Activated T-helper 2 cell treated with anti-CD3 and anti-CD28 coated beads, Interferon-gamma antibody, Interleukin-2, Interleukin-4, amounts not matched to agents 10 μg/mL and 5 μg/mL and 100 μg/mL, durations not matched to agents 14 hours and 24 hours and 36 hours (primary cell): Measurements from ENCODE around the gene TMEM271. TPM values are rescaled to one million over a fixed set of nuclear protein-coding genes. Genes with fewer than 3 reads are reported as not detected.

ENCODE experiments used
- DNase-seq: peaks from one replicate; pipeline ENCODE4 v3.0.0; 2021; ENCODE audit warnings: low spot score
- H3K27ac Mint-ChIP-seq: one replicate; pipeline ENCODE4 v1.8.0; 2021; ENCODE audit warnings: mixed read lengths
- H3K27me3 Mint-ChIP-seq: one replicate; pipeline ENCODE4 v1.8.0; 2021; ENCODE audit warnings: low read depth, mixed read lengths
- H3K36me3 Mint-ChIP-seq: one replicate; pipeline ENCODE4 v1.8.0; 2021; ENCODE audit warnings: low read depth, mixed read lengths
- H3K4me1 Mint-ChIP-seq: one replicate; pipeline ENCODE4 v1.8.0; 2021; ENCODE audit warnings: low read depth, mixed read lengths
- H3K4me3 Mint-ChIP-seq: one replicate; pipeline ENCODE4 v1.8.0; 2021; ENCODE audit warnings: low read depth, mild to moderate bottlenecking, moderate library complexity, mixed read lengths
- H3K9me3 Mint-ChIP-seq: one replicate; pipeline ENCODE4 v1.8.0; 2021; ENCODE audit warnings: mixed read lengths
- intact Hi-C: fragments of 100-400 bp; cut with micrococcal nuclease; formaldehyde crosslinking; loops from one replicate; pipeline ENCODE4 v1.15.1; 2023
- total RNA-seq: library from RNA; stranded (reverse); gene quantifications from 2 replicates; pipeline ENCODE4 v1.2.3, GENCODE V29; 2022

The TMEM271 gene
- total RNA-seq, 1 donor from 2014 or later, result not detected

- no peak for DNase-seq
- intact Hi-C loops, result no loop called here
- Mint-ChIP-seq H3K4me1 (no peaks in the 10 kb centered on the region), H3K27me3 (peaks cover 9% of the 10 kb centered on the region), H3K27ac (no peak overlapping the region), H3K9me3 (peaks cover 6% of the 10 kb centered on the region), H3K4me3 (no peak overlapping the region), H3K36me3 (no peaks in the 10 kb centered on the region)
Measured at GRCh38 chr4:617644-618641, 41.8 kb upstream of the TMEM271 start.

- Mint-ChIP-seq H3K27me3 (peaks cover 9% of the 10 kb centered on the region), H3K36me3 (no peaks in the 10 kb centered on the region), H3K27ac (no peak overlapping the region), H3K4me3 (no peak overlapping the region), H3K4me1 (no peaks in the 10 kb centered on the region), H3K9me3 (peaks cover 6% of the 10 kb centered on the region)
- DNase-seq, result no peak
- intact Hi-C loops, result no loop called here
Measured at GRCh38 chr4:616911-617643, 41.0 kb upstream of the TMEM271 start.

DNA sequence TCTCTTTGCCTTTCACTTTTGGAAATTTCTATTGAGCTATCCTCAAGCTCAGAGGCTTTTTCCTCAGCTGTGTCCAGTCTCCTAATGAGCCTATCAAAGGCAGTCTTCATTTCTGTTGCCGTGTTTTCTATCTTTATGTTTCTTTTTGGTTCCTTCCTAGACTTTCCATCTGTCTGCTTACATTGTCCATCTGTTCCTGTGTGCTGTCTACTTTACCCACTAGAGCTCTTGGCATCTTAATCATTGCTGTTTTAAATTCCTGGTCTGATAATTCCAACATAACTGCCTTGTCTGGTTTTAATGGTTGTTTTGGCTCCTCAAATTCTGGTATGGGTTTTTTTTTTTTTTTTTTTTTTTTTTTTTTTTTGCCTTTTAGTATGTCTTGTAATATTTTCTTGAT is 40.0 kb upstream of the TMEM271 start:
- intact Hi-C loops, result no loop called here
- H3K36me3 Mint-ChIP-seq, result no peaks in the 10 kb centered on the region
- no peak overlapping the region for H3K27ac Mint-ChIP-seq
- peaks cover 9% of the 10 kb centered on the region for H3K27me3 Mint-ChIP-seq
- H3K9me3 Mint-ChIP-seq, result peaks cover 6% of the 10 kb centered on the region
- H3K4me1 Mint-ChIP-seq, result no peaks in the 10 kb centered on the region
- no peak for DNase-seq
- H3K4me3 Mint-ChIP-seq, result no peak overlapping the region

DNA sequence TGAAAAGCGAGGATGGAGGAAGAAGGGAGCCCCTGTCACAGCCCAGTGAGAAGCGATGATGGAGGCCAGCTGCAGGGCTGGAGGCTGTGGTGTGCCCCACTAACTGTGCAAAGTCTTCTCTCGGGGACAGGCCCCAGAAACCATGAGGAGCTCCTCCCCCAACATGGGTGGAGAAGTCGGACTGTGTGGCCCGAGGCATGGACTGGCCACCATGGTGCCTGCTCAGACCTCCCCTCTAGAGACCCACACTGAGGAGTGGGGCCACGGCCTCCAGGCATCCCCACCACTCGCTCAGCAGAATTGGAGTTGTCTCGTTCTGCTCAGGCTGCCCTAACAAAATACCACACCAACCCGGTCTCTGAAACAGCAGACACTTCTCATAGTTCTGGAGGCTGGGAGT is 37.0 kb upstream of the TMEM271 start:
- no peak overlapping the region for H3K4me3 Mint-ChIP-seq
- H3K27me3 Mint-ChIP-seq, result peaks cover 12% of the 10 kb centered on the region
- intact Hi-C loops, result no loop called here
- H3K9me3 Mint-ChIP-seq, result peaks cover 10% of the 10 kb centered on the region
- no peaks in the 10 kb centered on the region for H3K36me3 Mint-ChIP-seq
- H3K4me1 Mint-ChIP-seq, result no peaks in the 10 kb centered on the region
- DNase-seq, result no peak
- no peak overlapping the region for H3K27ac Mint-ChIP-seq

DNA sequence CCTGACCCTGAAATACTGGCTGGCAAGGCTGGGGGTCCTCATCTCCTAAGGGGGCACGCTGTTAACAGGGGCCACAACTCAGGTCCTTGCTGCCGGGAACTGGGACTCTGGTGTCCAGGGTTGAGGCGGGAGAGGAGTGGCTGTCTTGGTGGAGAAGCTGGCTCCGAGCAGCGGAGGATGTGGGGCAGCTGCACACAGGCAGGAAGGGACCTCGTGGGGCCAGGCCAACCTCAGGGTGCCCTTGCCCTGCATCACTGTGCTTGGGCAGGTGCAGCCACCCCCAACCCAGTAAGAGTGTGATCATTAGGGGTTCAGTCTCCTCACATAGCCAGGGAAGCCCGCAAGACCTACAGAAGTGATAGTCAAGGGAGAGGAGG is 36.6 kb upstream of the TMEM271 start:
- Mint-ChIP-seq H3K4me3 (no peak overlapping the region), H3K27ac (no peak overlapping the region), H3K36me3 (no peaks in the 10 kb centered on the region), H3K9me3 (peaks cover 6% of the 10 kb centered on the region), H3K27me3 (peaks cover 12% of the 10 kb centered on the region), H3K4me1 (no peaks in the 10 kb centered on the region)
- intact Hi-C loops, result no loop called here
- DNase-seq, result no peak

- DNase-seq, result no peak
- Mint-ChIP-seq H3K27me3 (peaks cover 12% of the 10 kb centered on the region), H3K9me3 (peaks cover 3% of the 10 kb centered on the region), H3K4me1 (no peaks in the 10 kb centered on the region), H3K36me3 (no peaks in the 10 kb centered on the region), H3K4me3 (no peak overlapping the region), H3K27ac (no peak overlapping the region)
- intact Hi-C loops, result no loop called here
Measured at GRCh38 chr4:612052-612748, 36.1 kb upstream of the TMEM271 start.

DNA sequence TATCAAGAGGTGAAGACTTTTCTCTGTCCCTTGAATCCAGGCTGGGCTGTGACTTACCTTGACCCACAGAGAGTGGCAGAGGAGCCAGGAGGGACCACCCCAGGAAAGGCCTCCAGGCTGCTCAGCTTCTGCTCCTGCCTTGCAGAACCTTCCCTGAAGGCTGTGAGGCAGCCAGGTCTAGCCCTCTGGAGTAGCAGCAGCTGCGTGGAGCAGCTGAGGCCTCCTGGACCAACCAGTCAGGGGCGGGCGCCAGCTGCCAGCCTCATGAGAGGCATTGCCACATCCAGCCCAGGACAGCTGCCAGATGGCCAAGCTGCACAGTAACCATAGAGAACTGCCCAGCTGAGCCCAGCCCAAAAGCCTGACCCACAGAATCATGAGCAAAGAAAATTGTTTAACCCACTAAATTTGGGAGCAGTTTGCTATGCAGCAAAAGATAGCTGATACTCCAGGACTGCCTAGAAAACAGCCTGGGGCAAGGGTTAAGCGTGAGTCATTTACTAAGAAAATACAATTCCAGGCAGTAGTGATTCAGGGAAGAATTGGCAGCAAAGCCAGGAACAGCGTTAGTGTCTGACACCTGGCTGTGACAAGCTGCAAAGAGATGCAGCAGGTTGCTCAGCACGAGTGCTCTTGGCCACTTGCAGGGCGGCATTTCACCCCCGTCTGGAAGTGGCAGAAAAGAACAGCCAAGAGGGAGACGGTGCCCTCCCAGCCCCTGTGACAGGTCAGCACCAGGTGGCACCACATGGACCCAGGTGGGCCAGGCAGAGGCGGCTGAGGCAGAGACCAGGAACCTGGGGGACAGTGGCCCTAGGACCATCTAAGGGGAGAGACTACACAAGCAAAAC is 34.5 kb upstream of the TMEM271 start:
- Mint-ChIP-seq H3K36me3 (no peaks in the 10 kb centered on the region), H3K4me1 (no peaks in the 10 kb centered on the region), H3K4me3 (no peak overlapping the region), H3K27ac (no peak overlapping the region), H3K27me3 (peaks cover 12% of the 10 kb centered on the region), H3K9me3 (peaks cover 3% of the 10 kb centered on the region)
- no peak for DNase-seq
- intact Hi-C loops, result no loop called here

GRCh38 chr4:609400-610050 is 33.4 kb upstream of the TMEM271 start:
- H3K27me3 Mint-ChIP-seq, result peaks cover 7% of the 10 kb centered on the region
- no peak for DNase-seq
- H3K4me1 Mint-ChIP-seq, result peaks cover 4% of the 10 kb centered on the region
- intact Hi-C loops, result no loop called here
- H3K9me3 Mint-ChIP-seq, result peaks cover 3% of the 10 kb centered on the region
- no peaks in the 10 kb centered on the region for H3K36me3 Mint-ChIP-seq
- H3K27ac Mint-ChIP-seq, result no peak overlapping the region
- no peak overlapping the region for H3K4me3 Mint-ChIP-seq

GRCh38 chr4:608236-608635 is 32.1 kb upstream of the TMEM271 start:
- no peak for DNase-seq
- no peak overlapping the region for H3K27ac Mint-ChIP-seq
- H3K9me3 Mint-ChIP-seq, result peaks cover 3% of the 10 kb centered on the region
- no peaks in the 10 kb centered on the region for H3K36me3 Mint-ChIP-seq
- H3K4me1 Mint-ChIP-seq, result peaks cover 9% of the 10 kb centered on the region
- no peak overlapping the region for H3K4me3 Mint-ChIP-seq
- H3K27me3 Mint-ChIP-seq, result peaks cover 3% of the 10 kb centered on the region
- intact Hi-C loops, result no loop called here

DNA sequence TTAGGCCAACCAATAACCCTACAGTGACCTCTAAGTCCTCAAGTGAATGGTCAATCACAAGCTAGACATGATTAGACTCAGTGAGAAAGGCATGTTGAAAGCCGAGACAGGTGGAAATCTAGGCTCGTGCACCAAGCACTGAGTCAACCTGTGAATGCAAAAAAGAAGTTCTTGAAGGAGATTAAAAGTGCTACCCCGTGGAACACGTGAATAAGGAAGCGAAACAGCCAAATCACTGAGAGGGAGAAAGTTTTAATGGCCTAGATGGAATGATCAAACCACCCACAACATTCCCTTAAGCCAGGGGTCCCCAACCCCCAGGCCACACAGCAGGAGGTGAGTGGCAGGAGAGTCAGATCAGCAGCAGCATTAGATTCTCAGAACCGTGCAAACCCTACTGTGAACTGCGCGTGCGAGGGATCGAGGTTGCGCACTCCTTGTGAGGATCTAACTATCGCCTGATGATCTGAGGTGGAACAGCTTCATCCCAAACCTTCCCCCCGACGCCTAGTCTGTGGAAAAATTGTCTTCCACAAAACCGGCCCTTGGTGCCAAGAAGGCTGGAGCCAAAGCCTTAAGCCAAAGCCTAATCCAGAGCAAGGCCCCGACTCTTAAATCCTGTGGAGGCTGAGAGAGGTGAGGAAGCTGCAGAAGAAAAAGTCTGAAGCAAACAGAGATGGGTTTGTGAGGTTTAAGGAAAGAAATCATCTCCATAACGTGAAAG is 29.8 kb upstream of the TMEM271 start:
- no peak for DNase-seq
- Mint-ChIP-seq H3K27me3 (peaks cover 3% of the 10 kb centered on the region), H3K36me3 (no peaks in the 10 kb centered on the region), H3K4me1 (peaks cover 9% of the 10 kb centered on the region), H3K4me3 (no peak overlapping the region), H3K27ac (no peak overlapping the region), H3K9me3 (peaks cover 3% of the 10 kb centered on the region)
- intact Hi-C loops, result no loop called here

DNA sequence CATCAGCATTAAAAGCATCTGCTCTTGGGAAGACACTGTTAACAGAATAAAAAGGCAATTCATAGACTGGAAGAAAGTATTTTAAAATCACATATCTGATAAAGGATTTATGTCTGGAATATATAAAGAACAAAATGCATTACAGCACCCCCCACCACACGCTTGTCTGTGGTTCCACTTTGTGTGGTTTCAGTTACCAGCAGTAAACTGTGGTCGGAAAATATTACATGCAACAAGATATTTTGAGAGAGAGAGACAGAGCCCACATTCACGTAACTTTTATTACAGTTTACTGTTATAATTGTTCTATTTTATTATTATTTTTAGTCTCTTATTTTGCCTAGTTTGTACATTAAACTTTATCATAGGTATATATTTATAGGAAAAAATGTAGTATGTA is 28.0 kb upstream of the TMEM271 start:
- H3K4me1 Mint-ChIP-seq, result peaks cover 9% of the 10 kb centered on the region
- no peaks in the 10 kb centered on the region for H3K9me3 Mint-ChIP-seq
- no peak overlapping the region for H3K4me3 Mint-ChIP-seq
- H3K27me3 Mint-ChIP-seq, result no peaks in the 10 kb centered on the region
- H3K27ac Mint-ChIP-seq, result no peak overlapping the region
- intact Hi-C loops, result loop anchor here (5.0 kb wide), 1 partner anchor 68 kb away; the partner anchor contains the start of genes ATP5ME and MYL5
- no peaks in the 10 kb centered on the region for H3K36me3 Mint-ChIP-seq
- DNase-seq, result no peak
